GM21390 (cell line): ENCODE measurements around the gene MMUT.
"Not testable (repeated sequence)": the region's sequence is repeated elsewhere in the genome, so short reads cannot be mapped to it uniquely, and the experiment has no call there.

Experiments used
- ATAC-seq: cut with Tn5 transposase; IDR thresholded peaks from one replicate; pipeline ENCODE4 v1.9.1; 2021; ENCODE audit not compliant: unreplicated experiment

MMUT gene

GRCh38 chr6:49462927-49463611 lies at the start of gene MMUT, which contains the start of gene CENPQ:
Gene MMUT, minus strand, starts transcription at chr6:49463253. Its CDS starts 3,787 bp downstream, at chr6:49459466.
Gene CENPQ, plus strand, starts transcription at chr6:49463370. Its CDS starts 6,807 bp downstream, at chr6:49470177.
- ATAC-seq, result peak; percentile 99

GRCh38 chr6:49509342-49509741 lies 46.3 kb upstream of the MMUT start:
- ATAC-seq, result no peak

- no peak for ATAC-seq
Measured at GRCh38 chr6:49506569-49507111, 43.6 kb upstream of the MMUT start.

- no peak for ATAC-seq
Measured at GRCh38 chr6:49504666-49505065, 41.6 kb upstream of the MMUT start.

GRCh38 chr6:49499623-49500022 lies 36.6 kb upstream of the MMUT start, which contains the start of gene GLYATL3:
Gene GLYATL3, plus strand, starts transcription at chr6:49499923. Its CDS starts 12,068 bp downstream, at chr6:49511991.
- ATAC-seq, result no peak

- no peak for ATAC-seq
Measured at GRCh38 chr6:49499126-49499525, 36.1 kb upstream of the MMUT start.

GRCh38 chr6:49497304-49497703 lies 34.3 kb upstream of the MMUT start:
- ATAC-seq, result no peak

- ATAC-seq, result no peak
Measured at GRCh38 chr6:49490633-49491032, 27.6 kb upstream of the MMUT start.

- not testable (repeated sequence) for ATAC-seq
Measured at GRCh38 chr6:49483380-49483779, 20.3 kb upstream of the MMUT start.

GRCh38 chr6:49481846-49482245 lies 18.8 kb upstream of the MMUT start:
- ATAC-seq, result not testable (repeated sequence)

- ATAC-seq, result no peak
Measured at GRCh38 chr6:49479308-49479970, 16.4 kb upstream of the MMUT start.

GRCh38 chr6:49476564-49476963 lies 13.5 kb upstream of the MMUT start:
- ATAC-seq, result not testable (repeated sequence)

GRCh38 chr6:49468042-49468441 lies 5.0 kb upstream of the MMUT start:
- ATAC-seq, result no peak

GRCh38 chr6:49464691-49465090 lies 1.6 kb upstream of the MMUT start:
- ATAC-seq, result no peak

GRCh38 chr6:49463612-49463967 lies 537 bp upstream of the MMUT start:
- ATAC-seq, result no peak

- ATAC-seq, result peak; percentile 2
Measured at GRCh38 chr6:49462599-49462926, 490 bp downstream of the MMUT start.

GRCh38 chr6:49462071-49462470 lies 982 bp downstream of the MMUT start:
- ATAC-seq, result no peak

- no peak for ATAC-seq
Measured at GRCh38 chr6:49457771-49458170, 5.3 kb downstream of the MMUT start.

GRCh38 chr6:49454787-49455709 lies 8.0 kb downstream of the MMUT start:
- ATAC-seq, result peak; percentile 89

GRCh38 chr6:49453221-49453620 lies 9.8 kb downstream of the MMUT start:
- no peak for ATAC-seq

GRCh38 chr6:49430866-49431265 lies 32.2 kb downstream of the MMUT start:
- no peak for ATAC-seq
